ENCODE measurements around the gene PTPN1. TPM values are rescaled to one million over a fixed set of nuclear protein-coding genes. Genes with fewer than 3 reads are reported as not detected.
A peak's percentile ranks its signal among the peaks of the same experiment; 100 is the strongest.

Gene PTPN1
- total RNA-seq, 1 donor, result 28.6 TPM

- Histone ChIP-seq H3K9me3 (ENCODE audit: low read depth, low read length) (no peaks in the 10 kb centered on the region), H3K4me2 (ENCODE audit: insufficient read depth, low read length) (no peak overlapping the region), H3K79me2 (ENCODE audit: insufficient read depth, low read length) (peaks cover 51% of the 10 kb centered on the region), H3K27me3 (ENCODE audit: insufficient read depth, low read length) (no peaks in the 10 kb centered on the region), H3K4me1 (ENCODE audit: insufficient read depth, low read length) (peaks cover 14% of the 10 kb centered on the region), H3K27ac (ENCODE audit: low read depth, low read length) (no peak overlapping the region), H3K4me3 (ENCODE audit: insufficient read depth, low read length) (no peak overlapping the region), H4K20me1 (ENCODE audit: insufficient read depth, low read length) (peaks cover 43% of the 10 kb centered on the region), H2AFZ (ENCODE audit: low read length) (no peak overlapping the region), H3K36me3 (ENCODE audit: insufficient read depth, low read length) (peaks cover 84% of the 10 kb centered on the region)
- no peak for TF ChIP-seq CTCF (IDR thresholded peaks at IDR 0.05; ENCODE audit: extremely low read depth, low read depth, low read length)
- DNase-seq (ENCODE audit: insufficient read length, low spot score, missing footprints), result peak; percentile 45
Observed at GRCh38 chr20:50578061-50578777, 68.0 kb downstream of the PTPN1 start.

- H3K79me2 ChIP-seq (ENCODE audit: insufficient read depth, low read length), result peaks cover 51% of the 10 kb centered on the region
- no peak overlapping the region for H3K4me2 ChIP-seq (ENCODE audit: insufficient read depth, low read length)
- H2AFZ ChIP-seq (ENCODE audit: low read length), result no peak overlapping the region
- no peak for DNase-seq (ENCODE audit: insufficient read length, low spot score, missing footprints)
- H3K4me3 ChIP-seq (ENCODE audit: insufficient read depth, low read length), result no peak overlapping the region
- H3K27me3 ChIP-seq (ENCODE audit: insufficient read depth, low read length), result no peaks in the 10 kb centered on the region
- no peak for TF ChIP-seq CTCF (IDR thresholded peaks at IDR 0.05; ENCODE audit: extremely low read depth, low read depth, low read length)
- H3K27ac ChIP-seq (ENCODE audit: low read depth, low read length), result no peak overlapping the region
- H3K4me1 ChIP-seq (ENCODE audit: insufficient read depth, low read length), result peaks cover 10% of the 10 kb centered on the region
- H3K36me3 ChIP-seq (ENCODE audit: insufficient read depth, low read length), result peaks cover 90% of the 10 kb centered on the region
- H4K20me1 ChIP-seq (ENCODE audit: insufficient read depth, low read length), result peaks cover 43% of the 10 kb centered on the region
- H3K9me3 ChIP-seq (ENCODE audit: low read depth, low read length), result no peaks in the 10 kb centered on the region
Observed at GRCh38 chr20:50578778-50579165, 68.6 kb downstream of the PTPN1 start.

GRCh38 chr20:50579511-50579910 lies 69.3 kb downstream of the PTPN1 start:
- no peak overlapping the region for H3K4me2 ChIP-seq (ENCODE audit: insufficient read depth, low read length)
- H3K36me3 ChIP-seq (ENCODE audit: insufficient read depth, low read length), result peaks cover 88% of the 10 kb centered on the region
- DNase-seq (ENCODE audit: insufficient read length, low spot score, missing footprints), result peak; percentile 9
- peaks cover 10% of the 10 kb centered on the region for H3K4me1 ChIP-seq (ENCODE audit: insufficient read depth, low read length)
- H3K79me2 ChIP-seq (ENCODE audit: insufficient read depth, low read length), result peaks cover 49% of the 10 kb centered on the region
- no peak for TF ChIP-seq CTCF (IDR thresholded peaks at IDR 0.05; ENCODE audit: extremely low read depth, low read depth, low read length)
- no peak overlapping the region for H2AFZ ChIP-seq (ENCODE audit: low read length)
- H3K4me3 ChIP-seq (ENCODE audit: insufficient read depth, low read length), result no peak overlapping the region
- H3K27ac ChIP-seq (ENCODE audit: low read depth, low read length), result no peak overlapping the region
- no peaks in the 10 kb centered on the region for H3K9me3 ChIP-seq (ENCODE audit: low read depth, low read length)
- H4K20me1 ChIP-seq (ENCODE audit: insufficient read depth, low read length), result peaks cover 45% of the 10 kb centered on the region
- H3K27me3 ChIP-seq (ENCODE audit: insufficient read depth, low read length), result no peaks in the 10 kb centered on the region

- Histone ChIP-seq H3K4me1 (ENCODE audit: insufficient read depth, low read length) (peaks cover 10% of the 10 kb centered on the region), H2AFZ (ENCODE audit: low read length) (no peak overlapping the region), H3K27me3 (ENCODE audit: insufficient read depth, low read length) (no peaks in the 10 kb centered on the region), H3K4me2 (ENCODE audit: insufficient read depth, low read length) (no peak overlapping the region), H3K27ac (ENCODE audit: low read depth, low read length) (peak overlapping the region; percentile 8), H3K9me3 (ENCODE audit: low read depth, low read length) (no peaks in the 10 kb centered on the region), H3K79me2 (ENCODE audit: insufficient read depth, low read length) (peaks cover 42% of the 10 kb centered on the region), H3K36me3 (ENCODE audit: insufficient read depth, low read length) (peaks cover 86% of the 10 kb centered on the region), H3K4me3 (ENCODE audit: insufficient read depth, low read length) (no peak overlapping the region), H4K20me1 (ENCODE audit: insufficient read depth, low read length) (peaks cover 39% of the 10 kb centered on the region)
- DNase-seq (ENCODE audit: insufficient read length, low spot score, missing footprints), result peak; percentile 96
- TF ChIP-seq CTCF (IDR thresholded peaks at IDR 0.05; ENCODE audit: extremely low read depth, low read depth, low read length), result peak; percentile 74
Observed at GRCh38 chr20:50580016-50580747, 70.0 kb downstream of the PTPN1 start.

Measured in osteoblast (primary cell).